GM20000 (cell line): ENCODE measurements around the gene KLF13.

ENCODE experiments used
- DNase-seq: peaks from one replicate; pipeline ENCODE4 v3.0.0; 2012; ENCODE audit warnings: low spot score
- CTCF ChIP-seq: IDR thresholded peaks from 2 replicates; pipeline ENCODE4 v1.5.1; 2012; ENCODE audit warnings: mild to moderate bottlenecking, control low read depth; ENCODE audit errors: extremely low read depth, missing control alignments

The KLF13 gene

GRCh38 chr15:31371520-31372240 lies 45.0 kb downstream of the KLF13 start:
- no peak for TF ChIP-seq CTCF
- peak; percentile 18 for DNase-seq

GRCh38 chr15:31372635-31373091 lies 46.0 kb downstream of the KLF13 start:
- TF ChIP-seq CTCF = no peak
- DNase-seq = peak; percentile 30

- DNase-seq = peak; percentile 23
- no peak for TF ChIP-seq CTCF
Measured at GRCh38 chr15:31373096-31373865, 46.6 kb downstream of the KLF13 start.

GRCh38 chr15:31373970-31374369 lies 47.3 kb downstream of the KLF13 start:
- no peak for DNase-seq
- no peak for TF ChIP-seq CTCF

GRCh38 chr15:31374489-31374888 lies 47.9 kb downstream of the KLF13 start:
- peak; percentile 16 for DNase-seq
- TF ChIP-seq CTCF = no peak

- no peak for TF ChIP-seq CTCF
Measured at GRCh38 chr15:31374986-31375385, 48.4 kb downstream of the KLF13 start.

GRCh38 chr15:31375772-31376171 lies 49.1 kb downstream of the KLF13 start:
- no peak for DNase-seq
- no peak for TF ChIP-seq CTCF

More at GRCh38 chr15:31374986-31375385, 48.4 kb downstream of the KLF13 start:
- no peak for DNase-seq
